AG04450 (cell line): Measurements from ENCODE around the gene SORCS2. TPM values are rescaled to one million over a fixed set of nuclear protein-coding genes. Genes with fewer than 3 reads are reported as not detected.

ENCODE experiments used
- CTCF ChIA-PET: fragments of 300-600, 350-600 bp; formaldehyde crosslinking; extraction: SDS; loops from one replicate; lab custom pipeline; 2022; ENCODE audit warnings: antibody characterized with exemption, inconsistent platforms; lab: Charles Lee
- POLR2A ChIA-PET: fragments of 350-600 bp; formaldehyde crosslinking; extraction: SDS; loops from one replicate; lab custom pipeline; 2021; ENCODE audit warnings: antibody characterized with exemption, inconsistent platforms; lab: Yijun Ruan, JAX
- DNase-seq: peaks from one replicate; pipeline ENCODE4 v3.0.0-alpha.2; 2011; ENCODE audit warnings: low read depth, low spot score
- H3K27ac ChIP-seq: one replicate; pipeline ENCODE4 v1.5.1; 2012; ENCODE audit warnings: low read depth, low read length, control low read depth
- H3K27me3 ChIP-seq: one replicate; pipeline ENCODE4 v1.6.0; 2012; ENCODE audit warnings: low read length; ENCODE audit not compliant: control insufficient read depth, insufficient read depth
- H3K4me3 ChIP-seq: 2 replicates; pipeline ENCODE4 v1.5.1; 2011; ENCODE audit warnings: mild to moderate bottlenecking, low read depth, low read length, control low read depth
- H3K9me3 ChIP-seq: 2 replicates; pipeline ENCODE4 v1.5.1; 2012; ENCODE audit warnings: low read length; ENCODE audit not compliant: control insufficient read depth, insufficient read depth
- CTCF ChIP-seq: IDR thresholded peaks from 2 replicates; pipeline ENCODE4 v1.5.1; 2011; ENCODE audit warnings: low read depth, low read length, control low read depth, inconsistent platforms
- polyA plus RNA-seq: library from polyadenylated mRNA; depleted of rRNA; stranded (reverse); fragments of >200 nt; gene quantifications from 2 replicates; pipeline ENCODE4 v1.2.3, GENCODE V29; 2011

Gene SORCS2
- polyA plus RNA-seq, 1 experiment = 0.29 TPM

DNA sequence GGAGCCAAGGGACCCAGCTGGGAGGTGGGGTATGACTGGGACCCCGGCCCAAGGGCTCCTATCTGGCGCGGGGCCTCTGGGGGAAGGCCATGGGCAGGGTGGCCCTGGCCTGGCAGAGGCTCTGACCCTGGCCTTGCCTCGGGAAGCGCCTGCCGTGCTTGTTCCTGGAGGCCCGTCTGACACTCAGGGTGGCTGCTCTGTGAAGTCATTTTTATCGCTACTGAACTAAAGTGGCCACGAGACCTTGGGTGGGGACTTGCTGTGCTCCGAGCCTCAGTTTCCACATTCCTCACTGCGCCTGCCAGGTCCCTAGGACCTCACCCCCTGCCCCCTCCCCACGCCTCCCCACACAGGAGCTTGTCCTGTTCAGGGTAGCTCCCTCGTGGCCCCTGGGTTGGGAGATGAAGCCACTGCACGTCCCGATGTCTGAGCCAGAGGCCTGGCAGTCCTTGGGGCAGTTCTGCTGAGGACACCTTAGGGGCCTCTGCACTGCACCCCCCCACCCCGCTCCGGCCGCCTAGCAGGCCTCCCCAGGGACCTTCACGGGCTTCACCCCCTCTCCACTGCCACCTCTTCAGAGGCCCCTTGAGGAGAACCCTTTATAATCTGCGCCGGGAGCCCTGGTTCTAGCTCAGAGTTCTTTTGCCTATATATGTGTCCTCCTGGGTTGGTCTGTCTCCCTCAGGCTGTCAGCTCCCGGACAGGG is 639 bp upstream of the SORCS2 start:
- H3K27me3 ChIP-seq = peaks cover 69% of the 10 kb centered on the region
- ChIA-PET CTCF (interaction anchor here (0.6 to 1.9 kb wide), 13 partner anchors 9 to 531 kb away, joined by 3 to 31 read pairs (median 4); no protein-coding TSS in a partner anchor), POLR2A (no interaction called here)
- H3K27ac ChIP-seq = no peak overlapping the region
- DNase-seq = no peak
- no peaks in the 10 kb centered on the region; the same call in 1 of the 2 replicates for H3K9me3 ChIP-seq
- no peak overlapping the region for H3K4me3 ChIP-seq
- no peak for TF ChIP-seq CTCF

GRCh38 chr4:7193030-7193958 is 956 bp downstream of the SORCS2 start:
- ChIA-PET CTCF (interaction anchor here (1.4 to 3.5 kb wide), 3 partner anchors 56 to 527 kb away, joined by 3 to 13 read pairs (median 5); no protein-coding TSS in a partner anchor), POLR2A (no interaction called here)
- no peak; the same call in 1 of the 2 replicates for TF ChIP-seq CTCF
- Histone ChIP-seq H3K9me3 (no peaks in the 10 kb centered on the region; the same call in 1 of the 2 replicates), H3K27ac (no peak overlapping the region), H3K4me3 (peak overlapping the region; percentile 43), H3K27me3 (peaks cover 57% of the 10 kb centered on the region)
- DNase-seq = no peak

DNA sequence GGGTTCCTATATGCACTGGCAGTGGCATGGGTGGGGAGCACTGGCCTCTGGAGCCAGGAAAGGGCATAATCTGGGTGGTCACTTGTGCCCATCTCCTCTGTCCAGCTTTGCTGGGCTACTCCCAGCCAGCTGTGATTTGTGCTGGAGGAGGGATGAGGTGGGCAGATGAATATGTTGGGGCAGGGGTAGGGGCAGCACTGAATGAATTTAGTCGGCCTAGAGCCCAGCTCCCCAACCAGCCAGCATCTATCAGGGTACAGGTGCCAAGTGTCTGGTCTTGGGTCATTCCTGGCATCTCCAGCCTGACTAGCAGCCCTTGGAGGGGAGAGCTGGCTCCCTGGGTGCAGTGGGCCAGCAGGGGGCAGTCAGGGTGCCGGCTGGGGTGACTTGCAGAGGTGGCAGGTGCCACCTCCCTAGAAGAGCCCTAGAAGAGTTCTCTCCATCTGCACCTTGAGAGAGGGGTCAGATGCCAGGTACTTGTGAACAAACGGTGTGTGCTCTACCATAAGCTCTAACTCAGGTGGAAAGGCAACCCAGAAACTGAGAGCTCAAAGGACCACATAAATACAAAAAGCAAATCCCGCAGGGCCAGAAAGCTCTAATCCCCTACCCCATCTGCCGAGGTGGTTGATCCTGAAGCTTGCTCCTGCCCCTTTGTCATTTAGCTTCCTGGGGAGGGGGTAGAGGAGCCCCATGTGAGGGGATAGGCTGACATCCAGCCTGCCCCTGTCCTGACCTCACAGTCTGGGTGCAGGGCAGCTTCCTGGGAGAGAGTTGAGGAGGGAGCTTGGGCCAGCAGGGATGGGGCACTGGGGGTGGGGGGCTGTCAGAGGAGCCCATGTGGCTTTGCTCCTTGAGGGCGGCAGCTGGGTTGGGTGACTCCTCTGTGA is 2.2 kb downstream of the SORCS2 start:
- Histone ChIP-seq H3K9me3 (no peaks in the 10 kb centered on the region; the same call in 1 of the 2 replicates), H3K4me3 (no peak overlapping the region), H3K27ac (no peak overlapping the region), H3K27me3 (peaks cover 48% of the 10 kb centered on the region)
- POLR2A ChIA-PET = interaction anchor here (0.7 to 1.4 kb wide), 2 partner anchors 12 to 141 kb away, joined by 3 to 4 read pairs; no protein-coding TSS in a partner anchor
- CTCF ChIA-PET = interaction anchor here (0.6 to 3.5 kb wide), 8 partner anchors 11 to 526 kb away, joined by 3 to 13 read pairs (median 6); no protein-coding TSS in a partner anchor
- DNase-seq = no peak
- TF ChIP-seq CTCF = peak; percentile 60

DNA sequence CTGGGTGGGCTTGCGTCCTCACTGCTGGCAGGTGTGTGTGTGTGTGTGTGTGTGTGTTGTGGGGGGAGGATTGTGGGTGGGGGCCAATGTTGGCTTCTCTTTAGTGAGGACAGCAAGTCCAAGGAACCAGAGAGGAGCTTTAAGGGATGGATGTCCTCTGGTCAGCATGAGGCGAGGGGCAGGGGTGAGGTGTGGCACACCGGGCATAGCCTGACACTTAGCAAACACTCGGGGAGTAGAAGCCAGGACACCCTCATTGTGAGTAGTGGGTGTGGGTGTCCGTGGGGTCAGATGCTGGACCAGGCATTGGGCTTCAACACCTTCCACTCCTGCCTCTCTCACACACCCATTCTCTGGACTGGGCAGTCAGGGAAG is 2.8 kb downstream of the SORCS2 start:
- DNase-seq = no peak
- Histone ChIP-seq H3K27ac (no peak overlapping the region), H3K9me3 (no peaks in the 10 kb centered on the region; the same call in 1 of the 2 replicates), H3K4me3 (no peak overlapping the region), H3K27me3 (peaks cover 42% of the 10 kb centered on the region)
- CTCF ChIA-PET = interaction anchor here (0.6 to 3.5 kb wide), 6 partner anchors 11 to 525 kb away, joined by 3 to 13 read pairs (median 10); no protein-coding TSS in a partner anchor
- no peak for TF ChIP-seq CTCF
- POLR2A ChIA-PET = interaction anchor here (0.7 to 1.4 kb wide), 2 partner anchors 11 to 140 kb away, joined by 3 to 4 read pairs; no protein-coding TSS in a partner anchor
